ENCODE data around the gene AKAP4. TPM values are rescaled to one million over a fixed set of nuclear protein-coding genes. Genes with fewer than 3 reads are reported as not detected.

The AKAP4 gene, protein sequence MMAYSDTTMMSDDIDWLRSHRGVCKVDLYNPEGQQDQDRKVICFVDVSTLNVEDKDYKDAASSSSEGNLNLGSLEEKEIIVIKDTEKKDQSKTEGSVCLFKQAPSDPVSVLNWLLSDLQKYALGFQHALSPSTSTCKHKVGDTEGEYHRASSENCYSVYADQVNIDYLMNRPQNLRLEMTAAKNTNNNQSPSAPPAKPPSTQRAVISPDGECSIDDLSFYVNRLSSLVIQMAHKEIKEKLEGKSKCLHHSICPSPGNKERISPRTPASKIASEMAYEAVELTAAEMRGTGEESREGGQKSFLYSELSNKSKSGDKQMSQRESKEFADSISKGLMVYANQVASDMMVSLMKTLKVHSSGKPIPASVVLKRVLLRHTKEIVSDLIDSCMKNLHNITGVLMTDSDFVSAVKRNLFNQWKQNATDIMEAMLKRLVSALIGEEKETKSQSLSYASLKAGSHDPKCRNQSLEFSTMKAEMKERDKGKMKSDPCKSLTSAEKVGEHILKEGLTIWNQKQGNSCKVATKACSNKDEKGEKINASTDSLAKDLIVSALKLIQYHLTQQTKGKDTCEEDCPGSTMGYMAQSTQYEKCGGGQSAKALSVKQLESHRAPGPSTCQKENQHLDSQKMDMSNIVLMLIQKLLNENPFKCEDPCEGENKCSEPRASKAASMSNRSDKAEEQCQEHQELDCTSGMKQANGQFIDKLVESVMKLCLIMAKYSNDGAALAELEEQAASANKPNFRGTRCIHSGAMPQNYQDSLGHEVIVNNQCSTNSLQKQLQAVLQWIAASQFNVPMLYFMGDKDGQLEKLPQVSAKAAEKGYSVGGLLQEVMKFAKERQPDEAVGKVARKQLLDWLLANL
- total RNA-seq, result not detected

DNA sequence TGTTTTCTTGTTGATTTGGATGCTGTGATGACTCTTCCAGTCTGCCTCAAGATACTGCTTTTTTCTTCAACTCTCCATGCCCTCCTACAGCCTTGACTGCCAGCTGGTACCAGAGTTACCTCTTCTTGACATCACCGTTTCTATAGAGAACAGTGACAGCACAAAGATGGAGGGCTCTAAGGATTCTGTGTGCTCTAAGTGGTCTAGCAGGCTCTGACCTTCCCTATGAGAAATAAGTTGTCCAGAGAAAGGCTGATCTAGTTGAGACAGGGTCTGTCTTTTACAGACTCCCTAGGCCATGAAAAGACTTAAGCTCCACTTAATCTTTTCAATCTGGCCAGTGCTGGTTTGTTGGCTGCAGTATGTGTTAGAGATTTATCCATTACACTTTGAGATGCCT lies at the start of gene AKAP4:
Gene AKAP4, minus strand, starts transcription at position 101 of the 400 bp plus-strand sequence. CDS start 118 bp downstream, outside the sequence.
- peaks cover 9% of the 10 kb centered on the region for H3K4me1 Mint-ChIP-seq
- ChIA-PET POLR2A (no interaction called here), CTCF (interaction anchor here (0.6 to 1.0 kb wide), 2 partner anchors 21 to 282 kb away, joined by 3 read pairs; no protein-coding TSS in a partner anchor)
- H3K36me3 Mint-ChIP-seq (ENCODE audit: low read depth), result no peaks in the 10 kb centered on the region
- no peak within 1 kb of the TSS for H3K27ac Mint-ChIP-seq
- no peak for ATAC-seq
- H3K9me3 Mint-ChIP-seq (ENCODE audit: low read depth), result no peaks in the 10 kb centered on the region
- H3K4me3 Mint-ChIP-seq, result no peak within 1 kb of the TSS
- no peak for DNase-seq
- intact Hi-C loops (cut with DNase I, micrococcal nuclease), result no loop called here
- peaks cover 2% of the 10 kb centered on the region for H3K27me3 Mint-ChIP-seq

DNA sequence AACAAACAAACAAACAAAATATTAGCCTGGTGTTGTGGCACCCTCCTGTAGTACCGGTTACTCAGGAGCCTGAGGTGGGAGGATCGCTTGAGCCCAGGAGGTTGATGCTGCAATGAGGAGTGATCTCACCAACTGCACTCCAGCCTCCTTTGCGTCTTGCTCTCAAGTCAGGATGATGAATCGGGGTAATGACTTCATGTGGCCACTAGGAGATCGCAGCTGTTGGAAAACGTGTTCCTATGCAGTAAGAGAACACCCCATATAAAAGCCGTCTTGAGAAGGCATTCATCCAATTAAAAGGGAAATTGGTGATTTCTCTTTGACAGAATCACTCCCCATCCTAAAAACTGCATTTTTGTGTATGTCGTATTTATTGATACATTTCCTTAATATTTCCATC lies 10.7 kb upstream of the AKAP4 start:
- no peak overlapping the region for H3K27ac Mint-ChIP-seq
- no peak overlapping the region for H3K4me3 Mint-ChIP-seq
- H3K4me1 Mint-ChIP-seq, result no peaks in the 10 kb centered on the region
- intact Hi-C loops (cut with DNase I, micrococcal nuclease), result no loop called here
- DNase-seq (peak; percentile 8), ATAC-seq (no peak)
- no peaks in the 10 kb centered on the region for H3K36me3 Mint-ChIP-seq (ENCODE audit: low read depth)
- no peaks in the 10 kb centered on the region for H3K27me3 Mint-ChIP-seq
- CTCF ChIA-PET, result interaction anchor here (1.3 kb wide), 1 partner anchor 292 kb away, joined by 4 read pairs; no protein-coding TSS in a partner anchor
- POLR2A ChIA-PET, result no interaction called here
- no peaks in the 10 kb centered on the region for H3K9me3 Mint-ChIP-seq (ENCODE audit: low read depth)

DNA sequence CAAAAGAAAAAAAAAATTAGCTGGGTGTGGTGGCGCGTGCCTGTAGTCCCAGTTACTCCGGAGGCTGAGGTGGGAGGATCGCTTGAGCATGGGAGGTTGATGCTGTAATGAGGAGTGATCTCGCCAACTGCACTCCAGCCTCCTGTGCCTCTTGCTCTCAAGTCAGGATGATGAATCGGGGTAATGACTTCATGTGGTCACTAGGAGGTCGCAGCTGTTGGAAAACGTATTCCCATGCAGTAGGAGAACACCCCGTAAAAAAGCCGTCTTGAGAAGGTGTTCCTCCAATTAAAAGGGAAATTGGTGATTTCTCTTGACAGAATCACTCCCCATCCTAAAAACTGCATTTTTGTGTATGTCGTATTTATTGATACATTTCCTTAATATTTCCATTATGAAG lies 5.9 kb upstream of the AKAP4 start:
- no peaks in the 10 kb centered on the region for H3K36me3 Mint-ChIP-seq (ENCODE audit: low read depth)
- ChIA-PET POLR2A (no interaction called here), CTCF (no interaction called here)
- peaks cover 9% of the 10 kb centered on the region for H3K4me1 Mint-ChIP-seq
- H3K9me3 Mint-ChIP-seq (ENCODE audit: low read depth), result no peaks in the 10 kb centered on the region
- ATAC-seq, result no peak
- DNase-seq, result no peak
- H3K27ac Mint-ChIP-seq, result no peak overlapping the region
- H3K4me3 Mint-ChIP-seq, result no peak overlapping the region
- intact Hi-C loops (cut with DNase I, micrococcal nuclease), result no loop called here
- no peaks in the 10 kb centered on the region for H3K27me3 Mint-ChIP-seq

DNA sequence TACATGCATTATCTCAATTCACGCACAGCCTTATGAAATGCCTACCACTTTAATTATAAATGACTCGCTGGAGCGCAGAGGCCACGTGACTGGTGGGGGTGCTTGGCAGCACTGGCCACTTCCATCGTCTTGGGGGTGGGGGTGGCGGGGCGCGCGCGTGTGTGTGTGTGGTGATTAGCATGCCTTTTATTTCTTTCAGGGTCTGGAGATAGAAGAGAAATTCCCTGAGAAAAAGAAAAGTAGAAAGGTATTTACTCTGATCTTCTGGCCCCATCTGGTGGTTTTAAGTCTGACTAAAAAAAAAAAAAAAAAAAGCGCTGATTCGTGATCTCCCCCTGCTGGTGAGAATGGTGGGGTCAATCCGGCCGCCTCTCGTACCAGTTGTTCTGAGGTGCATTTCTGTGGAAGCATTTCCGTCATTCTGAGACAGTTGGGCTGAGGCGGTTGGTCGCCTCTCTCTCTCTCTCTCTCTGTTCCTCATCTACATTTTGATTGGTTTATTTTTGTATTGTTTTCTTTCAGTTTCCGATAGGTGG lies 3.6 kb upstream of the AKAP4 start, which contains the start of gene CCNB3:
Gene CCNB3, plus strand, starts transcription at position 402 of the 536 bp plus-strand sequence. CDS start 80,399 bp downstream, outside the sequence.
- Mint-ChIP-seq H3K9me3 (ENCODE audit: low read depth) (no peaks in the 10 kb centered on the region), H3K4me1 (peaks cover 9% of the 10 kb centered on the region), H3K27ac (peak within 1 kb of the TSS; percentile 90), H3K36me3 (ENCODE audit: low read depth) (no peaks in the 10 kb centered on the region), H3K27me3 (no peaks in the 10 kb centered on the region), H3K4me3 (peak within 1 kb of the TSS; percentile 73)
- peak; percentile 98 for ATAC-seq
- ChIA-PET POLR2A (interaction anchor here (0.7 kb wide), 1 partner anchor 320 kb away, joined by 3 read pairs; no protein-coding TSS in a partner anchor), CTCF (no interaction called here)
- intact Hi-C loops (cut with DNase I, micrococcal nuclease), result loop anchor here (1.0 to 2.0 kb wide), 2 partner anchors 282 kb away; partner anchors contain the start of gene CLCN5 (in 2 of the 2)
- DNase-seq, result peak; percentile 81

DNA sequence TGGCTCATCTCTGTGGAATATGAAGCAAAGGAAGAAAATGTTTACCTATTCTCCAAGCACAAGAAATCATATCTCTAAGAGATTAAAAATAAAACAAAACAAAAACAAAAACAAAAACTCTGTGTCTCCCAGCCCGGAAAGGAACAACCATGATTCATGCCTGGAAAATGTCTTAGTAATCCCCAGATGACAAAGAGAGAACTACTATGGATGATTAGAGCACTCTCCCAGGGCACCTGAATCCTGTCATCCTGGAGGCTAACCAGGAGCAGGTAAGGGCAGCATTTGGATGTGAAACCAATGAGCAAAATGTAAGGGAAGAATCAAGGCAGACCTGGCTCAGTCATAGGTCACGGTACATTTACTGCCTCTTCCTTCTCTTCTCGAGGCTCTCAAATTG lies 1.7 kb upstream of the AKAP4 start:
- POLR2A ChIA-PET, result no interaction called here

DNA sequence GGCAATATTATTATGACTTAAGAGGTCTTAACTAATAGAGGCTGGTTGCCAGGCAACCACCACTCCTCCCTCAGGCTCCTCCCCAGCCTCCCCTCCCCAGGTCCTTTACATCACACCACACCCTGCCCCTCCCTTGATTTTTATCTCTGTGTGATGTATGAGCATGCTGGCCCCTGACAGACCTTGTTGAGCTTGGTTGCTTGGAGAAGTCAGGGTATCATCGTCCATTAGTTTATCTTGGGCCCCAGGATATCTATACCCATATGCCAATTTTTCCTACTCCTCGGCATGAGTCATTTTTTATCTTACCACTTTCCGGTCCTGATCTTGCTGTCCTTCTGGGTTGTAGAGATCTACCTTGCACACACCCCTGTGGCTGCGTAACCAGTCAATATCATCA lies 2.5 kb downstream of the AKAP4 start:
- ChIA-PET POLR2A (interaction anchor here (0.8 kb wide), 1 partner anchor 32 kb away, joined by 3 read pairs; no protein-coding TSS in a partner anchor), CTCF (no interaction called here)
- no peaks in the 10 kb centered on the region for H3K4me1 Mint-ChIP-seq
- intact Hi-C loops (cut with DNase I, micrococcal nuclease), result no loop called here
- no peak overlapping the region for H3K4me3 Mint-ChIP-seq
- no peaks in the 10 kb centered on the region for H3K9me3 Mint-ChIP-seq (ENCODE audit: low read depth)
- no peak overlapping the region for H3K27ac Mint-ChIP-seq
- H3K27me3 Mint-ChIP-seq, result peaks cover 2% of the 10 kb centered on the region
- no peak for ATAC-seq
- H3K36me3 Mint-ChIP-seq (ENCODE audit: low read depth), result no peaks in the 10 kb centered on the region
- no peak for DNase-seq

More for the DNA sequence above, 1.7 kb upstream of the AKAP4 start:
- Mint-ChIP-seq H3K9me3 (ENCODE audit: low read depth) (no peaks in the 10 kb centered on the region), H3K27ac (no peak overlapping the region), H3K4me1 (peaks cover 9% of the 10 kb centered on the region), H3K4me3 (no peak overlapping the region), H3K27me3 (no peaks in the 10 kb centered on the region), H3K36me3 (ENCODE audit: low read depth) (no peaks in the 10 kb centered on the region)
- DNase-seq (no peak), ATAC-seq (no peak)
- CTCF ChIA-PET, result interaction anchor here (1.6 kb wide), 1 partner anchor 10 kb away, joined by 3 read pairs; no protein-coding TSS in a partner anchor
- intact Hi-C loops (cut with DNase I, micrococcal nuclease), result no loop called here

DNA sequence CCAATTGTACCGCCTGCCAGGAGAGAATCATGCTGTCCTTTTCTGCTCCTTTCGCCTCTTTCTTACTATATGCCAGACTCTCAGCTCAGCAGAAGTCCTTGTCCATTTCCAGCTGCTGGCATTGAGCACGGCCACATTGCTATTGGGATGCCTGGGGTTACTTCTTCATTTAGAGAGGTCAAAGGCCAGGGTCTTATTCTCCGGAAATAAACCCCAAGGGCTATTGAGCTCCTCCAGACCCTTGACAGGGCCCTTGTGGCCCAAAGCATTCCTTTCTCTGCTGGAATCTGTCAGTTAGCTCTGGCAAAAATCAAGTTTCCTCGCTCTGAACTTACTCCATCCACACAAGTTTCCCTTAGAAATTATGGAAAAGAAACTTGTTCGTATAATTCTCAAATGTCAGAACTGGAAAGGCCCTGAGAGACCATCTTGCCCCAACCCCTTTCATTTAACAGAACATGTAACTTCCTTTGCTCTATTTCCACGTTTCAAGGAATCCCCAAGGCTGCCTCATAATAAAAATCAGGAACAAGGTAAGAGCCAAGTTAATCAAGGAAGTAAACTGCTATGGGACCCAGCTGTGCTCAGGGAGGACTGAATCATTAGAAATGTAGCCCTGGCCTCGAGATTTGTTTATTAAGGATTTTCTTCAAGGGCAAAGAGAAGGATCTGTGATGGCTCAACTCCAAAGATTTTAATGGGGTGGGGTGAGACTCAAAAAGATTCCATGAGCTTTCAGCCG lies 11.8 kb downstream of the AKAP4 start:
- H3K27me3 Mint-ChIP-seq, result peaks cover 2% of the 10 kb centered on the region
- intact Hi-C loops (cut with DNase I, micrococcal nuclease), result no loop called here
- H3K27ac Mint-ChIP-seq, result no peak overlapping the region
- no peak for ATAC-seq
- H3K4me1 Mint-ChIP-seq, result no peaks in the 10 kb centered on the region
- H3K9me3 Mint-ChIP-seq (ENCODE audit: low read depth), result no peaks in the 10 kb centered on the region
- ChIA-PET POLR2A (no interaction called here), CTCF (no interaction called here)
- no peak overlapping the region for H3K4me3 Mint-ChIP-seq
- H3K36me3 Mint-ChIP-seq (ENCODE audit: low read depth), result no peaks in the 10 kb centered on the region
- no peak for DNase-seq

DNA sequence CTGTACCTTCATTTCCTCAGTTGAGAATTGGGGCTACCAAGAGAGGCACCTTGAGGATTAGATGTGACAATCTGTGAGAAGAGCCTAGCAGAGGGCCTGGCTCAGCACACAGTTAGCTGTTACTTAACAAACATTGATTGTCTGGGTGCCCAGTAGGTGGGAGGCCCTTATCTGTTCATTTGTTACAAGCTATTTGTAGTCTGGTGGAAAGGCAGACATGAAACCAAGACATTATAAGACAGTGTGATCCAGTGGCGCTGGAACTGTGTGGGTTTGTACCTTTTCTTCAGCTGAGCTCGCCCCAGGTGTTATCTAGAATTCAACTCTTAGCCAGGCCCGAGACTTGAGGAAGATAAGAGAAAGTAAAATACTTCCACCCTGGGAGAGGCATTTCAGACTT lies 16.9 kb downstream of the AKAP4 start:
- intact Hi-C loops (cut with DNase I, micrococcal nuclease), result no loop called here
- CTCF ChIA-PET, result no interaction called here

DNA sequence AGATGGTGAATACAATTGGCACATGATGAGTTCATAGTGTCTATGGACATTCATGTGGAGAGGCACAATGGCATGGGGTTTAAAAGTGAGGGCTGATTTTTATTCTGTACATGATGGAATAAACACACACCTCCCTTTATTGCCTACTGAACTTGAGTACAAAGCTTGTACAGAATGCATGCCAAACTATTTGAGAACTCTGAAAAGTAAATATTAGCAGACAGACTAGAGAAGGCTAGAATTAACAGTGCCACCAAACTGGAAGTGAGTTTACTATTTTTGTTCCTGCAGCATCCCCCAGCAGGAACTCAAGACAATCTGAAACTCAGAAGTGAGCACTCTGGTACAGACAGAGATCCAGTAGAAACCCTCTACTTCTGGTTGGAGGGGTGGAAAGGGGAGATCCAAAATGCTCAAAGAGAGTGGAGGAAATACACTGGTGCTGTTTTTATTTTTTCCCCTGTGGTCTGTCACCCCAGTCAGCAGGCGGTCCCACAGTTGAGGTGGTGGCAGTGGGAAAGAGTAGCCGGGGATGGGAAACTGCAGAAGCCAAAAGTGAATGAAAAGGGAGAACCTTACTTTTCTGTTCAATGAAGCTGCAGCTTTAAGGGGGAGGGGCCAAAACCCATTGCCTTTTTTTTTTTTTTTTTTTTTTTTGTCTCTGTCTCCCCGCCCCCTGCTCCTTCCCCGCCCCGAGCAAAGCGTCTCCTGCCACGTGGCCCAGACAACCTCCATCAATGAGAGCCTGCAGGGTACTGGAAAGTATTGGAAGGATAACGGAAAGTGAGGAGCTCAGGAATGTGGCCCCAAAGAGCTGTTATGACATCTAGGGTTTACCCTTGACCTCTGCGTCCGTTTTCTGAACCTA lies 20.5 kb downstream of the AKAP4 start:
- H3K4me1 Mint-ChIP-seq, result no peaks in the 10 kb centered on the region
- ChIA-PET POLR2A (no interaction called here), CTCF (interaction anchor here (1.1 kb wide), 1 partner anchor 20 kb away, joined by 3 read pairs; the partner anchor contains the start of gene AKAP4)
- no peaks in the 10 kb centered on the region for H3K27me3 Mint-ChIP-seq
- no peaks in the 10 kb centered on the region for H3K36me3 Mint-ChIP-seq (ENCODE audit: low read depth)
- H3K9me3 Mint-ChIP-seq (ENCODE audit: low read depth), result no peaks in the 10 kb centered on the region
- ATAC-seq (no peak), DNase-seq (no peak)
- intact Hi-C loops (cut with DNase I, micrococcal nuclease), result no loop called here
- H3K4me3 Mint-ChIP-seq, result no peak overlapping the region
- H3K27ac Mint-ChIP-seq, result no peak overlapping the region

More for the DNA sequence above, 16.9 kb downstream of the AKAP4 start:
- ATAC-seq, result no peak
- no peaks in the 10 kb centered on the region for H3K36me3 Mint-ChIP-seq (ENCODE audit: low read depth)
- no peaks in the 10 kb centered on the region for H3K9me3 Mint-ChIP-seq (ENCODE audit: low read depth)
- H3K27me3 Mint-ChIP-seq, result no peaks in the 10 kb centered on the region
- no peaks in the 10 kb centered on the region for H3K4me1 Mint-ChIP-seq
- no peak for DNase-seq
- H3K4me3 Mint-ChIP-seq, result no peak overlapping the region
- POLR2A ChIA-PET, result no interaction called here
- H3K27ac Mint-ChIP-seq, result no peak overlapping the region

DNA sequence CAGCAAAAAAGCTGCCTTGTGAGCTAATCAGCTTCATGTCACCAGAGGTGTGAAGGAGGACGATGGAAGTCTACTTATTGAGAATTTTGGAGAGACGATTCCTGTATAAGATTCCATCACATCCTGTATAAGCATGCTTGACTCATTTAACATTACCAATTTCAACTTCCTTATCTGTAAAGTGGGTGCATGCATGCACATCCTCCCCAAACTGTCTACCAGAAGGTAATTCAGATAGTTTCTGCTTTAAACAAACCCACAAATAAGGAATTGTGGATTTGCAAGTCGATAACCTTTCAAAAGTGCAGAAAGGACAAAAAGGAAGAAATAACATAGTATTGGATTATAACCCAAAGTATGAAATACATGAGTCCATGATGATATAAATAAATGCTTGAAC lies 31.1 kb downstream of the AKAP4 start:
- ChIA-PET POLR2A (no interaction called here), CTCF (interaction anchor here (0.7 kb wide), 1 partner anchor 10 kb away, joined by 3 read pairs; no protein-coding TSS in a partner anchor)
- no peaks in the 10 kb centered on the region for H3K27me3 Mint-ChIP-seq
- ATAC-seq (no peak), DNase-seq (no peak)
- H3K36me3 Mint-ChIP-seq (ENCODE audit: low read depth), result no peaks in the 10 kb centered on the region
- no peak overlapping the region for H3K27ac Mint-ChIP-seq
- no peak overlapping the region for H3K4me3 Mint-ChIP-seq
- intact Hi-C loops (cut with DNase I, micrococcal nuclease), result no loop called here
- H3K9me3 Mint-ChIP-seq (ENCODE audit: low read depth), result no peaks in the 10 kb centered on the region
- peaks cover 11% of the 10 kb centered on the region for H3K4me1 Mint-ChIP-seq

All from activated CD4-positive, alpha-beta T cell treated with anti-CD3 and anti-CD28 coated beads for 36 hours (primary cell).